Limb (tissue), 2 donors: Measurements from ENCODE around the gene SRL.

Experiments used
- DNase-seq, 2 donors: peaks; one replicate each; pipeline ENCODE4 v3.0.0-alpha.2; 2016; ENCODE audit errors: extremely low spot score in 2 of 2

The SRL gene

GRCh38 chr16:4241928-4242283, at the start of gene SRL:
Gene SRL, minus strand, starts transcription at chr16:4242080. Its CDS starts 13 bp downstream, at chr16:4242067.
- peak in 1 of 2 donors; percentile 53 for DNase-seq

GRCh38 chr16:4290236-4290830, 48.5 kb upstream of the SRL start:
- DNase-seq: no peak

- DNase-seq: peak in 1 of 2 donors; percentile 82
Measured at GRCh38 chr16:4288148-4288921, 46.5 kb upstream of the SRL start.

GRCh38 chr16:4285167-4285566, 43.3 kb upstream of the SRL start:
- DNase-seq: no peak

GRCh38 chr16:4283939-4284338, 42.1 kb upstream of the SRL start:
- no peak for DNase-seq

- no peak for DNase-seq
Measured at GRCh38 chr16:4283441-4283840, 41.6 kb upstream of the SRL start.

- DNase-seq: no peak
Measured at GRCh38 chr16:4280625-4281024, 38.7 kb upstream of the SRL start.

GRCh38 chr16:4277987-4278513, 36.2 kb upstream of the SRL start:
- DNase-seq: no peak

GRCh38 chr16:4275861-4276260, 34.0 kb upstream of the SRL start:
- no peak for DNase-seq

- peak; percentile 35 to 79 for DNase-seq
Measured at GRCh38 chr16:4273858-4274311, 32.0 kb upstream of the SRL start.

GRCh38 chr16:4272114-4272956, 30.5 kb upstream of the SRL start:
- DNase-seq: peak in 1 of 2 donors; percentile 47

GRCh38 chr16:4271176-4272113, 29.6 kb upstream of the SRL start:
- peak; percentile 94 for DNase-seq

GRCh38 chr16:4270595-4270994, 28.7 kb upstream of the SRL start:
- no peak for DNase-seq

- DNase-seq: no peak
Measured at GRCh38 chr16:4270091-4270490, 28.2 kb upstream of the SRL start.

GRCh38 chr16:4266372-4266771, 24.5 kb upstream of the SRL start:
- DNase-seq: no peak

- no peak for DNase-seq
Measured at GRCh38 chr16:4265676-4266075, 23.8 kb upstream of the SRL start.

- no peak for DNase-seq
Measured at GRCh38 chr16:4264546-4264945, 22.7 kb upstream of the SRL start.

GRCh38 chr16:4263504-4264436, 21.9 kb upstream of the SRL start:
- DNase-seq: peak; percentile 83 to 89

GRCh38 chr16:4262303-4262835, 20.5 kb upstream of the SRL start:
- no peak for DNase-seq
